Keratinocyte (primary cell): ENCODE data around the gene KLHL3.

ENCODE experiments used
- EZH2 ChIP-seq: IDR thresholded peaks from one replicate; pipeline ENCODE4 v1.6.1; 2012; ENCODE audit warnings: inconsistent platforms, mild to moderate bottlenecking, low read length, moderate library complexity
- TF ChIP-seq, protein P1 (sequence below), 3 experiments: IDR thresholded peaks in 1 of 3; conservative IDR thresholded peaks in 1 of 3; optimal IDR thresholded peaks in 1 of 3; 2 replicates in 2 of 3; 3 replicates in 1 of 3; pipeline versions ENCODE3 to v1.5.1; 2011; ENCODE audit warnings: low read length in 3 of 3, mild to moderate bottlenecking in 3 of 3, moderate library complexity in 2 of 3, control low read depth in 1 of 3, inconsistent platforms in 1 of 3; ENCODE audit not compliant: insufficient read depth in 2 of 3; ENCODE audit errors: extremely low read depth in 1 of 3

DNA sequence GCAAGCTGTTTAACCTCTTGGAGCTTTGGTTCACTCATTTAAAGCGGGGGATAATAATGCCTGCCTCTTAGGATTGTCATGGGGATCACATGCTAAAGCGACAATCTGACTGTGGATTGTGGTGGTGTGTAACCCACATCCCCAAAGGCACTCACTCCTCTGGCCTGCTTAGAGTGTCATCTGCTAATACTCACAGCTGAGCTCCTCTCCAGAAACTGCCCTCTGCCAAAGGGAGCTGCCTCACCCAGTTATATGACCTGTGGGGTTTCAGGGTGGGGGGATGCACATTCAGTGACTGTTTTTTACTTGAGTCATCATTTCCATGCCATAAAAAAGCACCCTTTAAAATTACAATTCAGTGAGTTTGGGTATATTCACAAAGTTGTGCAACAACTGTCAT lies 126.8 kb downstream of the KLHL3 start:
- TF ChIP-seq, protein P1, sequence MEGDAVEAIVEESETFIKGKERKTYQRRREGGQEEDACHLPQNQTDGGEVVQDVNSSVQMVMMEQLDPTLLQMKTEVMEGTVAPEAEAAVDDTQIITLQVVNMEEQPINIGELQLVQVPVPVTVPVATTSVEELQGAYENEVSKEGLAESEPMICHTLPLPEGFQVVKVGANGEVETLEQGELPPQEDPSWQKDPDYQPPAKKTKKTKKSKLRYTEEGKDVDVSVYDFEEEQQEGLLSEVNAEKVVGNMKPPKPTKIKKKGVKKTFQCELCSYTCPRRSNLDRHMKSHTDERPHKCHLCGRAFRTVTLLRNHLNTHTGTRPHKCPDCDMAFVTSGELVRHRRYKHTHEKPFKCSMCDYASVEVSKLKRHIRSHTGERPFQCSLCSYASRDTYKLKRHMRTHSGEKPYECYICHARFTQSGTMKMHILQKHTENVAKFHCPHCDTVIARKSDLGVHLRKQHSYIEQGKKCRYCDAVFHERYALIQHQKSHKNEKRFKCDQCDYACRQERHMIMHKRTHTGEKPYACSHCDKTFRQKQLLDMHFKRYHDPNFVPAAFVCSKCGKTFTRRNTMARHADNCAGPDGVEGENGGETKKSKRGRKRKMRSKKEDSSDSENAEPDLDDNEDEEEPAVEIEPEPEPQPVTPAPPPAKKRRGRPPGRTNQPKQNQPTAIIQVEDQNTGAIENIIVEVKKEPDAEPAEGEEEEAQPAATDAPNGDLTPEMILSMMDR (optimal IDR thresholded peaks at IDR 0.05 in 1 of 3, IDR thresholded peaks at IDR 0.05 in 1 of 3, conservative IDR thresholded peaks at IDR 0.05 in 1 of 3; ENCODE audit: extremely low read depth in 1 of 3, insufficient read depth in 2 of 3, low read length in 3 of 3), result no peak
- no peak for TF ChIP-seq EZH2
